GM23248 (cell line): ENCODE data around the gene ST6GALNAC4. TPM values are rescaled to one million over a fixed set of nuclear protein-coding genes. Genes with fewer than 3 reads are reported as not detected.

Experiments
- DNase-seq: peaks from one replicate; pipeline ENCODE4 v3.0.0-alpha.2; 2015
- H2AFZ ChIP-seq: fragments of 200-600 bp; sonication (generic); 2 replicates; pipeline ENCODE4 v1.6.1; 2016; ENCODE audit warnings: antibody characterized with exemption
- H3F3A ChIP-seq: fragments of 200-600 bp; sonication (generic); 2 replicates; pipeline ENCODE4 v1.6.1; 2016; ENCODE audit warnings: mild to moderate bottlenecking, antibody characterized with exemption, mixed run types; ENCODE audit not compliant: insufficient read depth
- H3K27ac ChIP-seq: fragments of 200-600 bp; sonication (generic); 2 replicates; pipeline ENCODE4 v1.5.1; 2016; ENCODE audit warnings: mild to moderate bottlenecking
- H3K27me3 ChIP-seq: fragments of 200-600 bp; sonication (generic); replicated peaks from 2 replicates; pipeline ENCODE4 v1.6.1; 2016; ENCODE audit warnings: mild to moderate bottlenecking; ENCODE audit not compliant: insufficient read depth
- H3K36me3 ChIP-seq: fragments of 200-600 bp; sonication (generic); 2 replicates; pipeline ENCODE4 v1.6.1; 2016; ENCODE audit warnings: low read depth, mild to moderate bottlenecking
- H3K4me1 ChIP-seq: fragments of 200-600 bp; sonication (generic); 2 replicates; pipeline ENCODE4 v1.6.1; 2016; ENCODE audit warnings: mild to moderate bottlenecking; ENCODE audit not compliant: insufficient read depth
- H3K4me2 ChIP-seq: fragments of 200-600 bp; sonication (generic); one replicate; pipeline ENCODE4 v1.6.1; 2016; ENCODE audit warnings: mild to moderate bottlenecking; ENCODE audit not compliant: unreplicated experiment
- H3K4me3 ChIP-seq: fragments of 200-600 bp; sonication (generic); 2 replicates; pipeline ENCODE4 v1.5.1; 2016; ENCODE audit warnings: mild to moderate bottlenecking
- H3K79me2 ChIP-seq: fragments of 200-600 bp; sonication (generic); 2 replicates; pipeline ENCODE4 v1.6.1; 2016; ENCODE audit warnings: mild to moderate bottlenecking; ENCODE audit not compliant: insufficient read depth
- H3K9ac ChIP-seq: fragments of 200-600 bp; sonication (generic); 2 replicates; pipeline ENCODE4 v1.6.1; 2016; ENCODE audit warnings: mild to moderate bottlenecking
- H3K9me2 ChIP-seq: fragments of 200-600 bp; sonication (generic); 2 replicates; pipeline ENCODE4 v1.6.1; 2016; ENCODE audit warnings: mixed run types, mild to moderate bottlenecking, moderate library complexity; ENCODE audit not compliant: insufficient read depth
- H3K9me3 ChIP-seq: fragments of 200-600 bp; sonication (generic); one replicate; pipeline ENCODE4 v1.6.1; 2017; ENCODE audit warnings: low read depth
- H4K20me1 ChIP-seq: fragments of 200-600 bp; sonication (generic); 2 replicates; pipeline ENCODE4 v1.6.0; 2016; ENCODE audit not compliant: insufficient read depth
- EZH2 ChIP-seq: fragments of 200-600 bp; sonication (generic); IDR thresholded peaks from 2 replicates; pipeline ENCODE4 v1.6.1; 2018; ENCODE audit warnings: antibody characterized with exemption, mild to moderate bottlenecking; ENCODE audit not compliant: insufficient read depth, poor library complexity, severe bottlenecking
- EZH2phosphoT487 ChIP-seq: fragments of 200-600 bp; sonication (generic); IDR thresholded peaks from 2 replicates; pipeline ENCODE4 v1.6.1; 2018; ENCODE audit warnings: antibody characterized with exemption, moderate library complexity, mild to moderate bottlenecking, low read depth; ENCODE audit not compliant: insufficient read depth
- WGBS, 2 experiments: methylation state at CpG; one replicate each; pipeline ENCODE4 v1.1.6; 2015 to 2017; ENCODE audit warnings: low lambda C conversion rate in 2 of 2, low coverage in 1 of 2; ENCODE audit errors: missing lambda C conversion rate in 2 of 2; 5-methylcytosine and 5-hydroxymethylcytosine counted together
- in situ Hi-C: fragments of 300-500 bp; cut with MboI; formaldehyde crosslinking; loops from 2 replicates; pipeline ENCODE4 v1.15.0; 2020
- polyA plus RNA-seq: library from polyadenylated mRNA; unstranded; fragments of >200 nt; fragmentation: Nextera tagmentation; extraction: Ambion mirVana; gene quantifications from 2 replicates; pipeline ENCODE4 v1.2.1, GENCODE V29; 2016
- total RNA-seq: library from RNA; depleted of rRNA; stranded (reverse); fragments of >200 nt; shearing (Covaris generic); gene quantifications from 2 replicates; pipeline ENCODE4 v1.2.3, GENCODE V29; 2014

The ST6GALNAC4 gene
- total and polyA plus RNA-seq, 2 experiments from 2014 or later = 33.7 to 61.0 TPM

- peaks cover 95% of the 10 kb centered on the region for H3K79me2 ChIP-seq
- H3K4me2 ChIP-seq = no peak overlapping the region
- H3K27ac ChIP-seq = no peak overlapping the region
- H3K9me2 ChIP-seq = no peaks in the 10 kb centered on the region
- no peak overlapping the region for H3K9ac ChIP-seq
- DNase-seq = no peak
- no peaks in the 10 kb centered on the region for H3K27me3 ChIP-seq
- H3K4me1 ChIP-seq = peaks cover 22% of the 10 kb centered on the region
- H3K36me3 ChIP-seq = no peaks in the 10 kb centered on the region
- H4K20me1 ChIP-seq = no peaks in the 10 kb centered on the region; the same call in 1 of the 2 replicates
- no peak overlapping the region for H2AFZ ChIP-seq
- in situ Hi-C loops = no loop called here
- 82 to 85% methylated on average over 2 of the region's 2 CpGs for WGBS, 2 experiments
- no peaks in the 10 kb centered on the region for H3K9me3 ChIP-seq
- H3F3A ChIP-seq = no peaks in the 10 kb centered on the region
- TF ChIP-seq EZH2 = no peak
- TF ChIP-seq EZH2phosphoT487 = no peak
- H3K4me3 ChIP-seq = no peak overlapping the region
Measured at GRCh38 chr9:127959841-127960409, 43.1 kb upstream of the ST6GALNAC4 start.

- no peaks in the 10 kb centered on the region; the same call in 1 of the 2 replicates for H4K20me1 ChIP-seq
- DNase-seq = no peak
- no peak for TF ChIP-seq EZH2
- TF ChIP-seq EZH2phosphoT487 = no peak
- no peaks in the 10 kb centered on the region for H3K9me3 ChIP-seq
- H3K4me3 ChIP-seq = no peak overlapping the region
- H3K36me3 ChIP-seq = no peaks in the 10 kb centered on the region
- no peak overlapping the region for H2AFZ ChIP-seq
- no peaks in the 10 kb centered on the region for H3K27me3 ChIP-seq
- H3K4me2 ChIP-seq = no peak overlapping the region
- H3K9me2 ChIP-seq = no peaks in the 10 kb centered on the region
- peaks cover 96% of the 10 kb centered on the region for H3K79me2 ChIP-seq
- H3K9ac ChIP-seq = no peak overlapping the region
- 96 to 97% methylated on average over 4 of the region's 4 CpGs for WGBS, 2 experiments
- H3K4me1 ChIP-seq = peaks cover 23% of the 10 kb centered on the region
- no peaks in the 10 kb centered on the region for H3F3A ChIP-seq
- no peak overlapping the region for H3K27ac ChIP-seq
- in situ Hi-C loops = no loop called here
Measured at GRCh38 chr9:127959398-127959797, 42.6 kb upstream of the ST6GALNAC4 start.

GRCh38 chr9:127958728-127959127 is 41.9 kb upstream of the ST6GALNAC4 start:
- in situ Hi-C loops = no loop called here
- peaks cover 20% of the 10 kb centered on the region for H3K4me1 ChIP-seq

GRCh38 chr9:127955294-127956015 is 38.6 kb upstream of the ST6GALNAC4 start:
- Histone ChIP-seq H3K9me2 (no peaks in the 10 kb centered on the region), H3K4me1 (peaks cover 14% of the 10 kb centered on the region), H3K4me2 (no peak overlapping the region), H3K9ac (no peak overlapping the region), H3K4me3 (no peak overlapping the region), H3F3A (no peaks in the 10 kb centered on the region), H3K9me3 (no peaks in the 10 kb centered on the region), H4K20me1 (no peaks in the 10 kb centered on the region; the same call in 1 of the 2 replicates), H3K79me2 (peaks cover 85% of the 10 kb centered on the region), H3K27ac (no peak overlapping the region), H2AFZ (no peak overlapping the region), H3K36me3 (no peaks in the 10 kb centered on the region), H3K27me3 (no peaks in the 10 kb centered on the region)
- in situ Hi-C loops = no loop called here
- WGBS, 2 experiments = 50% methylated on average over 12 of the region's 12 CpGs
- TF ChIP-seq EZH2 (no peak), EZH2phosphoT487 (no peak)
- DNase-seq = peak; percentile 65

More at GRCh38 chr9:127958728-127959127, 41.9 kb upstream of the ST6GALNAC4 start:
- H3K9me3 ChIP-seq = no peaks in the 10 kb centered on the region
- peaks cover 96% of the 10 kb centered on the region for H3K79me2 ChIP-seq
- TF ChIP-seq EZH2 (no peak), EZH2phosphoT487 (no peak)
- no peak overlapping the region for H3K4me3 ChIP-seq
- H3K27me3 ChIP-seq = no peaks in the 10 kb centered on the region
- no peak for DNase-seq
- 95 to 97% methylated on average over 1 of the region's 1 CpG for WGBS, 2 experiments
- no peaks in the 10 kb centered on the region; the same call in 1 of the 2 replicates for H4K20me1 ChIP-seq
- H3K9ac ChIP-seq = no peak overlapping the region
- no peaks in the 10 kb centered on the region for H3K36me3 ChIP-seq
- no peak overlapping the region for H2AFZ ChIP-seq
- no peak overlapping the region for H3K27ac ChIP-seq
- no peaks in the 10 kb centered on the region for H3F3A ChIP-seq
- no peaks in the 10 kb centered on the region for H3K9me2 ChIP-seq
- H3K4me2 ChIP-seq = no peak overlapping the region
